Ovary (tissue), 3 donors: ENCODE results near the gene AP2B1.

Source experiments
- EP300 ChIP-seq: sonication (generic); formaldehyde crosslinking; IDR thresholded peaks from one replicate; pipeline ENCODE4 v1.6.1; 2017; ENCODE audit warnings: antibody characterized with exemption
- TF ChIP-seq, protein P1 (sequence below), 3 donors: fragments of 450-650 bp in 2 of 3; fragments of 200-600 bp in 1 of 3; IDR thresholded peaks; one replicate each; pipeline versions ENCODE4 v1.5.1 to v1.8.0; 2016 to 2022; ENCODE audit warnings: antibody characterized with exemption in 3 of 3, mild to moderate bottlenecking in 1 of 3
- donor health status: DM: no; HTN: no; CAD: no.

- TF ChIP-seq, protein P1, sequence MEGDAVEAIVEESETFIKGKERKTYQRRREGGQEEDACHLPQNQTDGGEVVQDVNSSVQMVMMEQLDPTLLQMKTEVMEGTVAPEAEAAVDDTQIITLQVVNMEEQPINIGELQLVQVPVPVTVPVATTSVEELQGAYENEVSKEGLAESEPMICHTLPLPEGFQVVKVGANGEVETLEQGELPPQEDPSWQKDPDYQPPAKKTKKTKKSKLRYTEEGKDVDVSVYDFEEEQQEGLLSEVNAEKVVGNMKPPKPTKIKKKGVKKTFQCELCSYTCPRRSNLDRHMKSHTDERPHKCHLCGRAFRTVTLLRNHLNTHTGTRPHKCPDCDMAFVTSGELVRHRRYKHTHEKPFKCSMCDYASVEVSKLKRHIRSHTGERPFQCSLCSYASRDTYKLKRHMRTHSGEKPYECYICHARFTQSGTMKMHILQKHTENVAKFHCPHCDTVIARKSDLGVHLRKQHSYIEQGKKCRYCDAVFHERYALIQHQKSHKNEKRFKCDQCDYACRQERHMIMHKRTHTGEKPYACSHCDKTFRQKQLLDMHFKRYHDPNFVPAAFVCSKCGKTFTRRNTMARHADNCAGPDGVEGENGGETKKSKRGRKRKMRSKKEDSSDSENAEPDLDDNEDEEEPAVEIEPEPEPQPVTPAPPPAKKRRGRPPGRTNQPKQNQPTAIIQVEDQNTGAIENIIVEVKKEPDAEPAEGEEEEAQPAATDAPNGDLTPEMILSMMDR (IDR thresholded peaks at IDR 0.05): no peak
- TF ChIP-seq EP300: no peak
Observed at GRCh38 chr17:35717475-35717874, 130.4 kb downstream of the AP2B1 start.
